GM12892 (cell line): ENCODE results near the gene PHYKPL.

Experiments
- DNase-seq: peaks from one replicate; pipeline ENCODE4 v3.0.0; 2011; ENCODE audit not compliant: insufficient read length
- FAIRE-seq: peaks from 2 replicates; lab custom pipeline; 2011; peaks lifted over from hg19 to GRCh38; lab: Jason Lieb, UNC
- POLR2A ChIP-seq: IDR thresholded peaks from 2 replicates; pipeline ENCODE4 v1.6.1; 2011; ENCODE audit warnings: low read depth, low read length, control low read depth
- POLR2AphosphoS5 ChIP-seq: IDR thresholded peaks from 2 replicates; pipeline ENCODE4 v1.6.1; 2011; ENCODE audit warnings: low read depth, low read length, control low read depth
- TAF1 ChIP-seq: IDR thresholded peaks from 2 replicates; pipeline ENCODE4 v1.6.1; 2011; ENCODE audit warnings: low read depth, mild to moderate bottlenecking, control low read depth, low read length, borderline replicate concordance

PHYKPL gene

DNA sequence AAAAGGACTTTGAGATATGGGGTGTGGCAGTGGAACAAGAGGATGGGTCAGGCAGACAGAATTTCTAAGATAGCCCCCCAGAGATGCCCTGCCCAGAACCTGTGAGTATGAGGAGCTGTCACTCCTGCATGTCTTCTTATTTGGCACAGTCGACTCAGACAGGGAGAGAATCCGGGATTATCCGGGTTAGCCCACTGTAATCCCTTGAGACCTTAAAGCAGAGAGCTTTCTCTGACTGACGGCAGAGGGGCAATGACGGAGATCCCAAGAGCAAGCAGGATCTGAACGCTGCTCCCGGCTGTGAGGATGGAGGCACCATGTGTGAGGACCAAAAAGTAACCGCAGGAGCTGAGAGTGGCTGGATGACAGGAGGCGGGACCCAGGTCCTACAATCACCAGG, 70.1 kb downstream of the PHYKPL start:
- DNase-seq (no peak), FAIRE-seq (no peak)

DNA sequence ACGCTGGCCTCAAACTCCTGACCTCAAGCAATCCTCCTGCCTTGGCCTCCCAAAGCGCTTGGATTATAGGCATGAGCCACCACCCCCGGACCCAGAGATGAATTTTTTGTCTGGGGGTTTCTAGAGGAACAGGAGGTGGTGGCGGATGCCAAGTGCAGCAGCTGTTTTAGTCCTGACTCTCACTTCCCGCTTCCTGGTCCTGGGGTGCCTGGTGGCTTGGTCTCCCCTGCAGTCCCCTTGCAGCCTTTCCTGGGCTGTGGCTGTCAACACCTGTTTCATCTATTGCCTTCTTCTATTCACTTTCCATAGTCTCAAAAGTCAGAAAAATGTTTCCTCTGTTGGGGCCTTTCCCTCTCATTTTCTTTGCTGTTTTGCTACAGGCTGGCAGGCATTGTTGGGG, 72.4 kb downstream of the PHYKPL start:
- TF ChIP-seq POLR2AphosphoS5 (no peak), POLR2A (no peak), TAF1 (no peak)
- DNase-seq, result no peak
- no peak for FAIRE-seq

More for the DNA sequence above, 70.1 kb downstream of the PHYKPL start:
- TF ChIP-seq POLR2A (no peak), POLR2AphosphoS5 (no peak)
